HG03064 (cell line): ENCODE data around the gene TAOK1.
A peak's percentile ranks its signal among the peaks of the same experiment; 100 is the strongest.

Source experiments
- ATAC-seq: cut with Tn5 transposase; IDR thresholded peaks from one replicate; pipeline ENCODE4 v1.9.1; 2021; ENCODE audit warnings: low read depth; ENCODE audit not compliant: unreplicated experiment

The TAOK1 gene

GRCh38 chr17:29579866-29580771 is 190.0 kb downstream of the TAOK1 start:
- peak; percentile 65 for ATAC-seq

- no peak for ATAC-seq
Measured at GRCh38 chr17:29581583-29582253, 191.6 kb downstream of the TAOK1 start.

- no peak for ATAC-seq
Measured at GRCh38 chr17:29582254-29582765, 192.1 kb downstream of the TAOK1 start.

GRCh38 chr17:29582772-29583171 is 192.6 kb downstream of the TAOK1 start:
- ATAC-seq: no peak

- ATAC-seq: no peak
Measured at GRCh38 chr17:29583324-29584248, 193.4 kb downstream of the TAOK1 start.

- ATAC-seq: no peak
Measured at GRCh38 chr17:29584452-29585079, 194.4 kb downstream of the TAOK1 start.

- ATAC-seq: no peak
Measured at GRCh38 chr17:29585080-29585751, 195.1 kb downstream of the TAOK1 start.

GRCh38 chr17:29586676-29587469 is 196.7 kb downstream of the TAOK1 start:
- ATAC-seq: no peak

- no peak for ATAC-seq
Measured at GRCh38 chr17:29587591-29587990, 197.4 kb downstream of the TAOK1 start.

- ATAC-seq: no peak
Measured at GRCh38 chr17:29588017-29588561, 197.9 kb downstream of the TAOK1 start.

GRCh38 chr17:29588562-29589411 is 198.6 kb downstream of the TAOK1 start:
- peak; percentile 21 for ATAC-seq

- ATAC-seq: peak; percentile 47
Measured at GRCh38 chr17:29589524-29590410, 199.6 kb downstream of the TAOK1 start, which contains the start of gene GIT1. TSS of gene GIT1 (minus strand) at chr17:29589648. CDS start at chr17:29589378, 270 bp downstream.

GRCh38 chr17:29590411-29591145 is 200.4 kb downstream of the TAOK1 start:
- ATAC-seq: no peak

GRCh38 chr17:29591146-29591736 is 201.1 kb downstream of the TAOK1 start:
- no peak for ATAC-seq
